Naive thymus-derived CD4-positive, alpha-beta T cell (primary cell): ENCODE results near the gene STIM1. TPM values are rescaled to one million over a fixed set of nuclear protein-coding genes. Genes with fewer than 3 reads are reported as not detected.

ENCODE experiments used
- ATAC-seq: fragments of 150-1000 bp; cut with Tn5 transposase; 2 replicates; pipeline ENCODE4 v1.10.0; 2021; ENCODE audit warnings: mild to moderate bottlenecking, moderate library complexity
- CTCF ChIA-PET: fragments of 350-600 bp; sonication (Branson Sonifier 250); formaldehyde crosslinking; loops from one replicate; lab custom pipeline; 2021; ENCODE audit warnings: antibody characterized with exemption; lab: Charles Lee
- POLR2A ChIA-PET: fragments of 350-600 bp; sonication (Branson Sonifier 250); formaldehyde crosslinking; loops from one replicate; lab custom pipeline; 2021; ENCODE audit warnings: antibody characterized with exemption, inconsistent platforms; lab: Charles Lee
- DNase-seq, 9 donors: peaks; one replicate each; pipeline versions ENCODE4 v3.0.0 to v3.0.0-alpha.2; 2020 to 2022; ENCODE audit warnings: mixed read lengths in 1 of 9
- H3K27ac ChIP-seq: one replicate; pipeline ENCODE4 v1.7.0; 2013; ENCODE audit warnings: mild to moderate bottlenecking, low read depth, low read length, moderate library complexity
- H3K27me3 ChIP-seq, 2 donors: one replicate each; pipeline ENCODE4 v1.7.0; 2013; ENCODE audit warnings: low read length in 2 of 2, mild to moderate bottlenecking in 2 of 2, moderate library complexity in 2 of 2; ENCODE audit not compliant: control insufficient read depth in 2 of 2, insufficient read depth in 2 of 2
- H3K36me3 ChIP-seq, 3 experiments: 1 replicate in 2 of 3; 2 replicates in 1 of 3; pipeline ENCODE4 v1.7.0; 2013; ENCODE audit warnings: low read length in 3 of 3, mild to moderate bottlenecking in 3 of 3, moderate library complexity in 1 of 3; ENCODE audit not compliant: insufficient read depth in 3 of 3, control insufficient read depth in 2 of 3
- H3K4me1 ChIP-seq, 2 donors: one replicate each; pipeline ENCODE4 v1.7.0; 2013; ENCODE audit warnings: low read length in 2 of 2, mild to moderate bottlenecking in 2 of 2, moderate library complexity in 1 of 2; ENCODE audit not compliant: control insufficient read depth in 2 of 2, insufficient read depth in 2 of 2
- H3K4me3 ChIP-seq: 2 replicates; pipeline ENCODE4 v1.7.0; 2013; ENCODE audit warnings: mild to moderate bottlenecking, low read length
- H3K9me3 ChIP-seq, 3 experiments: 1 replicate in 2 of 3; 2 replicates in 1 of 3; pipeline ENCODE4 v1.7.0; 2013; ENCODE audit warnings: low read length in 3 of 3; ENCODE audit not compliant: control insufficient read depth in 2 of 3
- H3K27ac Mint-ChIP-seq, 9 donors: one replicate each; pipeline ENCODE4 v1.8.0; 2020 to 2022; ENCODE audit warnings: mixed read lengths in 9 of 9, mild to moderate bottlenecking in 8 of 9, moderate library complexity in 5 of 9, inconsistent platforms in 2 of 9
- H3K27me3 Mint-ChIP-seq, 5 donors: one replicate each; pipeline ENCODE4 v1.8.0; 2021 to 2022; ENCODE audit warnings: mixed read lengths in 5 of 5, mild to moderate bottlenecking in 1 of 5
- H3K36me3 Mint-ChIP-seq, 5 donors: one replicate each; pipeline ENCODE4 v1.8.0; 2020 to 2022; ENCODE audit warnings: mixed read lengths in 5 of 5, mild to moderate bottlenecking in 3 of 5, inconsistent platforms in 1 of 5
- H3K4me1 Mint-ChIP-seq, 7 donors: one replicate each; pipeline ENCODE4 v1.8.0; 2020 to 2022; ENCODE audit warnings: mixed read lengths in 7 of 7, mild to moderate bottlenecking in 3 of 7, inconsistent platforms in 1 of 7
- H3K4me3 Mint-ChIP-seq, 10 donors: one replicate each; pipeline ENCODE4 v1.8.0; 2020 to 2022; ENCODE audit warnings: mild to moderate bottlenecking in 10 of 10, mixed read lengths in 10 of 10, moderate library complexity in 6 of 10, inconsistent platforms in 2 of 10
- H3K9me3 Mint-ChIP-seq, 11 donors: one replicate each; pipeline ENCODE4 v1.8.0; 2020 to 2022; ENCODE audit warnings: mixed read lengths in 11 of 11, mild to moderate bottlenecking in 4 of 11, inconsistent platforms in 1 of 11, moderate library complexity in 1 of 11
- intact Hi-C, 2 donors: fragments of 100-400 bp; cut with micrococcal nuclease; formaldehyde crosslinking; loops; one replicate each; pipeline ENCODE4 v1.15.1; 2023
- polyA plus RNA-seq, 2 donors: library from polyadenylated mRNA; unstranded; fragments of 300-500 nt; fragmentation: Illumina TruSeq; gene quantifications; one replicate each; pipeline ENCODE4 v1.2.3, GENCODE V29; 2021
- total RNA-seq, 6 experiments: library from RNA in 5 of 6; stranded (reverse) in 5 of 6; gene quantifications; 1 replicate in 5 of 6; 2 replicates in 1 of 6; pipeline ENCODE4 v1.2.3 and lab custom pipeline; 2021 to 2026

Gene STIM1
- total and polyA plus RNA-seq, 7 experiments from 2014 or later = 38.4 to 117 (median 99.0) TPM

DNA sequence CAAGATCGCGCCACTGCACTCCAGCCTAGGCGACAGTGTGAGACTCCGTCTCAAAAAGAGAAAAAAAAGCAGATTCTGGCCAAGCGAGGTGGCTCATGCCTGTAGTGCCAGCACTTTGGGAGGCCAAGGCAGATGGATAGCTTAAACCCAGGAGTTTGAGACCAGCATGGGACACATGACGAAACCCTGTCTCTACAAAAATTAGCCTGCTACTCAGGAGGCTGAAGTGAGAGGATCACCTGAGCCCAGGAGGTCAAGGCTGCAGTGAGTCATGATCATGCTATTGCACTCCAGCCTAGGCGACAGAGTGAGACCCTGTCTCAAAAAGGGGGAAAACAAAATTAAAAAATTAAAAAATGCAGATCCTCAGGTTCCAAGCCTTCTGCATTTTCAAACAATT is 33.2 kb upstream of the STIM1 start:
- intact Hi-C loops = no loop called here
- Mint-ChIP-seq H3K27me3 (no peaks in the 10 kb centered on the region), H3K9me3 (no peaks in the 10 kb centered on the region), H3K36me3 (peaks cover 0 to 14% (median 4%) of the 10 kb centered on the region in 5 donors), H3K4me3 (no peak overlapping the region), H3K4me1 (peaks cover 12 to 37% (median 35%) of the 10 kb centered on the region in 7 donors), H3K27ac (peak overlapping the region in 2 of 9 donors; percentile 39 to 59)
- Histone ChIP-seq H3K36me3 (peaks cover 0 to 18% (median 5%) of the 10 kb centered on the region in 3 experiments), H3K27ac (no peak overlapping the region), H3K27me3 (no peaks in the 10 kb centered on the region), H3K4me3 (no peak overlapping the region), H3K9me3 (no peaks in the 10 kb centered on the region), H3K4me1 (peaks cover 13% of the 10 kb centered on the region in 2 donors)
- DNase-seq (no peak), ATAC-seq (no peak)
- POLR2A ChIA-PET = interaction anchor here (0.6 to 5.3 kb wide), 5 partner anchors 9 to 426 kb away, joined by 3 to 52 read pairs (median 6); partner anchors contain the start of genes PGAP2 and RHOG
- CTCF ChIA-PET = interaction anchor here (0.8 to 3.3 kb wide), 2 partner anchors 27 to 251 kb away, joined by 3 to 12 read pairs; no protein-coding TSS in a partner anchor

DNA sequence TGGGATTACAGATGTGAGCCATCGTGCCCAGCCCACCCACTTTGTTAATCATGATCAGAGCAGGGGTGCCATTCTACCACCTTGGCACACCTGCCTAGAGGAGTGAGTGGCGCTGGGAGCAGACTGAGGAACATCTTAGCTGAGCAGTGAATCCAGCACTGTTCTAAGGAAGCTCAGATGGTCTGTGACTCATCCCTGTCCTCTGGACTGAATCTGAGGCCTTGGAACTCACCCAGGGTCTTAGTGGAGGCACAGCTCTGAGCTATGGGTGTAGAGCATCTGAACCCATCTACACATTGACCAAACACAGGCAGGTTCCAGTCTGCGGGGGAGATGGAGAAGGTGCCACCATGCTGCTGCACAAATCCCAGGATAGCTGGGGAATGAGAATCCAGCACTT is 32.2 kb upstream of the STIM1 start:
- ATAC-seq (no peak), DNase-seq (no peak)
- Mint-ChIP-seq H3K36me3 (peaks cover 0 to 20% (median 11%) of the 10 kb centered on the region in 5 donors), H3K4me3 (no peak overlapping the region), H3K4me1 (peaks cover 12 to 45% (median 43%) of the 10 kb centered on the region in 7 donors), H3K27ac (peak overlapping the region in 5 of 9 donors; percentile 17 to 87 (median 71)), H3K27me3 (no peaks in the 10 kb centered on the region), H3K9me3 (no peaks in the 10 kb centered on the region)
- Histone ChIP-seq H3K4me1 (peaks cover 13% of the 10 kb centered on the region in 2 donors), H3K9me3 (no peaks in the 10 kb centered on the region), H3K27ac (no peak overlapping the region), H3K4me3 (no peak overlapping the region), H3K36me3 (peaks cover 0 to 28% (median 5%) of the 10 kb centered on the region in 3 experiments), H3K27me3 (no peaks in the 10 kb centered on the region)
- POLR2A ChIA-PET = interaction anchor here (1.0 to 5.3 kb wide), 5 partner anchors 10 to 31 kb away, joined by 5 to 52 read pairs (median 6); partner anchors contain the start of genes PGAP2 and RHOG
- intact Hi-C loops = no loop called here
- CTCF ChIA-PET = interaction anchor here (0.7 to 3.3 kb wide), 4 partner anchors 11 to 42 kb away, joined by 3 to 12 read pairs (median 6); partner anchors contain the start of gene RHOG

DNA sequence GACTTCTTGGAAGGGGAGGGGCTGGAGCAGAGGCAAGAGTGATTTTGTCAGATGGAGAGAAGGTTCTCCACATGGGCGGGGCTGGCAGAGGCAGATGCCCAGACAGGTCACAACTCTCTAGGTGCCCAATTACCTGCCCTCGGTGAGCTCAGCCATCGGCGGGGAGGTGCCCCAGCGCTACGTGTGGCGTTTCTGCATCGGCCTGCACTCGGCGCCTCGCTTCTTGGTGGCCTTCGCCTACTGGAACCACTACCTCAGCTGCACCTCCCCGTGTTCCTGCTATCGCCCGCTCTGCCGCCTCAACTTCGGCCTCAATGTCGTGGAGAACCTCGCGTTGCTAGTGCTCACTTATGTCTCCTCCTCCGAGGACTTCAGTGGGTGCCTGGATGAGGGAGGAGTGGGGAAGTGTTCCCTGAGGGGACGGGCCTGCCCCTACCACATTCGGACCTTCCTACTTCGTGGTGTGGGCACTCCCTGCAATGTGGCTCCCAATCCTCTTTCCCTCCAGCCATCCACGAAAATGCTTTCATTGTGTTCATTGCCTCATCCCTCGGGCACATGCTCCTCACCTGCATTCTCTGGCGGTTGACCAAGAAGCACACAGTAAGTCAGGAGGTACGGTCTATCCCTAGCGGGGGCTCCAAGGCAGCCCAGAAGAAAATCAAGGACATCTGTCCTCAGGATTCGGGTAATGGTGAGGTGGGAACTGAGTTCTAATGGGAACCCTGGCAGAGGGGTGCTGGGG is 31.5 kb upstream of the STIM1 start:
- ChIA-PET POLR2A (interaction anchor here (0.6 to 5.3 kb wide), 6 partner anchors 9 to 31 kb away, joined by 3 to 52 read pairs (median 6); partner anchors contain the start of genes PGAP2, RHOG and STIM1), CTCF (interaction anchor here (1.1 to 3.3 kb wide), 3 partner anchors 18 to 41 kb away, joined by 3 to 12 read pairs (median 7); partner anchors contain the start of gene RHOG)
- Mint-ChIP-seq H3K27ac (peak overlapping the region; percentile 60 to 96 (median 87)), H3K27me3 (no peaks in the 10 kb centered on the region), H3K36me3 (peaks cover 0 to 20% (median 12%) of the 10 kb centered on the region in 5 donors), H3K9me3 (no peaks in the 10 kb centered on the region), H3K4me3 (no peak overlapping the region), H3K4me1 (peaks cover 12 to 46% (median 43%) of the 10 kb centered on the region in 7 donors)
- Histone ChIP-seq H3K4me1 (peaks cover 13% of the 10 kb centered on the region in 2 donors), H3K9me3 (no peaks in the 10 kb centered on the region), H3K36me3 (peaks cover 0 to 31% (median 5%) of the 10 kb centered on the region in 3 experiments), H3K27me3 (no peaks in the 10 kb centered on the region), H3K4me3 (no peak overlapping the region), H3K27ac (no peak overlapping the region)
- intact Hi-C loops = loop anchor here (1.0 to 2.0 kb wide), 7 partner anchors 10 to 248 kb away; partner anchors contain the start of gene NUP98 (in 1 of the 2)
- no peak for ATAC-seq
- no peak for DNase-seq

DNA sequence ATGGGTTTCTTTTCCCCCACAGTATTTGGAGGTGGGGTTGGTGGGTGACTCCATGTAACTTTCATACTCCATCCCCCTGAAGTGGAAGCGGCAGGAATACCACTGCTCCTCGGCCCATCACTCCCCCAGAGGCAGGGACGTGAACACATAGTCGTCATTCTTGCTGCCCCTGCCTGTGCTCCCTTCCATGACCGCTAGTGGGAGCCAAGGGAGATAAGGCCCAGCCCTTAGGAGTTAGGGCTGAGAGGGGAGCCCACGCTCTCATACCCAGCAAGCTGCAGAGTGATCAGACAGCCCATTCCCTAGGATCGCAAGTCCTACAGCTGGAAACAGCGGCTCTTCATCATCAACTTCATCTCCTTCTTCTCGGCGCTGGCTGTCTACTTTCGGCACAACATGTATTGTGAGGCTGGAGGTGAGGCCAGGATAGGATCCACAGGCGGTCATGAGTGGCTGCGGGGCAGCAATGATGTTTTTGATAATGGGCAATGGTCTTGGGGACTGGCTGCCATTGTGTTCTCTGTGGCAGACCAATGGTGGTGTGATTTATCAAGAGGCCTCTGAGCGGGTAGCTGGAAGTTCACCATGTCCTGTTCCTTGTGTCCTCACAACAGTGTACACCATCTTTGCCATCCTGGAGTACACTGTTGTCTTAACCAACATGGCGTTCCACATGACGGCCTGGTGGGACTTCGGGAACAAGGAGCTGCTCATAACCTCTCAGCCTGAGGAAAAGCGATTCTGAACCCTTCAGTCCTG is 30.6 kb upstream of the STIM1 start:
- no peaks in the 10 kb centered on the region for H3K9me3 ChIP-seq
- Mint-ChIP-seq H3K27ac (peak overlapping the region; percentile 60 to 96 (median 87)), H3K4me3 (no peak overlapping the region), H3K36me3 (peaks cover 0 to 20% (median 12%) of the 10 kb centered on the region in 5 donors), H3K9me3 (no peaks in the 10 kb centered on the region), H3K4me1 (peaks cover 15 to 46% (median 44%) of the 10 kb centered on the region in 7 donors), H3K27me3 (no peaks in the 10 kb centered on the region)
- peak overlapping the region; percentile 38 for H3K27ac ChIP-seq
- DNase-seq = peak; percentile 65 to 83 (median 77)
- peaks cover 0 to 40% (median 5%) of the 10 kb centered on the region in 3 experiments for H3K36me3 ChIP-seq
- POLR2A ChIA-PET = interaction anchor here (0.6 to 5.3 kb wide), 4 partner anchors 10 to 30 kb away, joined by 3 to 52 read pairs (median 6); partner anchors contain the start of genes RHOG and STIM1
- peak; percentile 97 for ATAC-seq
- H3K4me3 ChIP-seq = no peak overlapping the region
- peaks cover 13 to 14% of the 10 kb centered on the region in 2 donors for H3K4me1 ChIP-seq
- no peaks in the 10 kb centered on the region for H3K27me3 ChIP-seq
- CTCF ChIA-PET = interaction anchor here (0.6 to 4.0 kb wide), 8 partner anchors 11 to 249 kb away, joined by 3 to 20 read pairs (median 7); partner anchors contain the start of gene RHOG
- intact Hi-C loops = loop anchor here (1.0 to 2.0 kb wide), 7 partner anchors 9 to 247 kb away; partner anchors contain the start of gene NUP98 (in 1 of the 2)

DNA sequence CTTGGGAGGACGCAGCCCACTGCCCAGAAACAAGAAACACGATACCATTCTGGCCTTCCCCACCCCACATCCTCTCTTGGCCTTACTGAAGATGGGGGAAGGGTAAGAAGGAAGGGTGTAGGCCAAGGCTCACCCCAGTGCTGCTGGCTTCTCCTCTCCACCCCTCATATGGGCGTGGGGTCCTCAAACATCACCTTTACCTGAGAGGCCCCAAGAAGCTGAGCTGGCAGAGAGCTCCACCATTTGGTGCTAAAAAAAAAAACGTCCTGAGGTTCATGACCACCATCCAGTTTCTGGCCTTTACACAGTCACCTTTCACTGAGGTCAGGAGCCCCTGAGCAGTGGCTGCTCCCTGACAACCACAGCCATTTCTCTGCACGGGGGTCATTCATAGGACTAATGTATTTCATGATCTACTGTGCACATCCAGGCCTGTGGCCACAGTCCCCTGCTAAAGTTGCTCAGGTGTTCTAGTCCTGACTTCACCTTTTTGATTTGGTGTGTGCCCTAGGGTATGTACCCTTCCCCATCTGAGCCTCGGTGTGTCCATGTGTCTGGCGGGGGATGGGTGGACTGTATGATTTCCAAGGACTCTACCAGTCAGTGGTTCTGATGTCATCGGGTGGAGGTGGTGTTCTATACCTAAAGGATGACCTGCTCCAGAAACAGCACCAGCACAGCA is 29.9 kb upstream of the STIM1 start:
- Histone ChIP-seq H3K4me3 (no peak overlapping the region), H3K27me3 (no peaks in the 10 kb centered on the region), H3K36me3 (peaks cover 0 to 46% (median 5%) of the 10 kb centered on the region in 3 experiments), H3K4me1 (peaks cover 13 to 20% of the 10 kb centered on the region in 2 donors), H3K27ac (peak overlapping the region; percentile 38), H3K9me3 (no peaks in the 10 kb centered on the region)
- no peaks in the 10 kb centered on the region for H3K27me3 Mint-ChIP-seq
- H3K27ac Mint-ChIP-seq = peak overlapping the region; percentile 33 to 96 (median 87)
- POLR2A ChIA-PET = interaction anchor here (0.9 to 5.3 kb wide), 5 partner anchors 9 to 28 kb away, joined by 3 to 52 read pairs (median 7); partner anchors contain the start of gene RHOG
- H3K36me3 Mint-ChIP-seq = peaks cover 0 to 24% (median 12%) of the 10 kb centered on the region in 5 donors
- CTCF ChIA-PET = interaction anchor here (0.6 to 4.0 kb wide), 9 partner anchors 10 to 248 kb away, joined by 3 to 20 read pairs (median 7); partner anchors contain the start of gene RHOG
- ATAC-seq = peak; percentile 11
- no peak overlapping the region for H3K4me3 Mint-ChIP-seq
- H3K4me1 Mint-ChIP-seq = peaks cover 20 to 53% (median 48%) of the 10 kb centered on the region in 7 donors
- no peak for DNase-seq
- intact Hi-C loops = loop anchor here in 1 of 2 donors (2.0 kb wide), 1 partner anchor 29 kb away; the partner anchor contains the start of gene NUP98
- H3K9me3 Mint-ChIP-seq = no peaks in the 10 kb centered on the region
